A549 (cell line): ENCODE data around the gene AR. TPM values are rescaled to one million over a fixed set of nuclear protein-coding genes. Genes with fewer than 3 reads are reported as not detected.

ENCODE experiments used
- ATAC-seq, 2 experiments: fragments of 200-7000 bp in 1 of 2; fragments of >200 bp in 1 of 2; cut with Nextera tagmentation in 1 of 2; cut with Tn5 transposase in 1 of 2; 3 replicates each; pipeline versions ENCODE4 v1.8.0 to v1.9.1; 2018 to 2020; ENCODE audit warnings: mild to moderate bottlenecking in 1 of 2, moderate library complexity in 1 of 2
- CTCF ChIA-PET: fragments of 300-600 bp; sonication (Branson Sonifier 250); formaldehyde crosslinking; extraction: SDS; loops from one replicate; lab custom pipeline; 2021; ENCODE audit warnings: antibody characterized with exemption, inconsistent platforms; lab: Yijun Ruan, JAX
- POLR2A ChIA-PET: fragments of 350-600 bp; formaldehyde crosslinking; extraction: SDS; loops from one replicate; lab custom pipeline; 2021; ENCODE audit warnings: antibody characterized with exemption, inconsistent platforms; lab: Yijun Ruan, JAX
- DNase-seq, 2 experiments: peaks; one replicate each; pipeline versions ENCODE4 v3.0.0 to v3.0.0-alpha.2; 2011 to 2016; ENCODE audit warnings: low read depth in 1 of 2, low spot score in 1 of 2
- FAIRE-seq: peaks from 2 replicates; lab custom pipeline; 2011; peaks lifted over from hg19 to GRCh38; lab: Jason Lieb, UNC
- H3K27ac ChIP-seq, 2 experiments: fragments of >200 bp; sonication (Bioruptor Twin); formaldehyde crosslinking; 3 replicates each; pipeline ENCODE4 v1.5.1; 2016 to 2017
- H3K4me1 ChIP-seq: fragments of >200 bp; sonication (Bioruptor Twin); formaldehyde crosslinking; 3 replicates; pipeline ENCODE4 v1.6.1; 2016
- H3K4me2 ChIP-seq: fragments of >200 bp; sonication (Bioruptor Twin); formaldehyde crosslinking; 3 replicates; pipeline ENCODE4 v1.6.1; 2016
- H3K4me3 ChIP-seq: fragments of >200 bp; sonication (Bioruptor Twin); formaldehyde crosslinking; 3 replicates; pipeline ENCODE4 v1.5.1; 2016
- H3K9me3 ChIP-seq: fragments of >200 bp; sonication (Bioruptor Twin); formaldehyde crosslinking; 3 replicates; pipeline ENCODE4 v1.6.1; 2016
- BHLHE40 ChIP-seq: IDR thresholded peaks from 2 replicates; pipeline ENCODE4 v1.6.1; 2012; ENCODE audit warnings: low read depth, low read length, inconsistent platforms
- CBX2 ChIP-seq: fragments of 200-600 bp; sonication (generic); IDR thresholded peaks from 2 replicates; pipeline ENCODE4 v1.6.1; 2016; ENCODE audit warnings: low read depth, mild to moderate bottlenecking, borderline replicate concordance
- CEBPB ChIP-seq, 2 experiments: fragments of >200 bp in 1 of 2; sonication (Bioruptor Twin) in 1 of 2; formaldehyde crosslinking in 1 of 2; IDR thresholded peaks; 2 replicates each; pipeline ENCODE4 v1.6.1; 2012 to 2016
- CHD4 ChIP-seq: fragments of 200-600 bp; sonication (generic); IDR thresholded peaks from 2 replicates; pipeline ENCODE4 v1.6.1; 2016; ENCODE audit warnings: antibody characterized with exemption, mild to moderate bottlenecking, borderline replicate concordance
- EHMT2 ChIP-seq: fragments of 200-600 bp; sonication (generic); IDR thresholded peaks from 2 replicates; pipeline ENCODE4 v1.6.1; 2016; ENCODE audit warnings: antibody characterized with exemption, low read depth, mild to moderate bottlenecking, moderate library complexity
- ESRRA ChIP-seq: fragments of 150-350 bp; IDR thresholded peaks from 2 replicates; pipeline ENCODE4 v1.6.1; 2014; ENCODE audit warnings: mild to moderate bottlenecking, low read length, borderline replicate concordance
- FOSB ChIP-seq: fragments of 250-450 bp; sonication (Bioruptor Pico); IDR thresholded peaks from 2 replicates; pipeline ENCODE4 v1.5.0; 2020; ENCODE audit warnings: mild to moderate bottlenecking, moderate library complexity
- GATA3 ChIP-seq: IDR thresholded peaks from 2 replicates; pipeline ENCODE4 v1.6.1; 2012; ENCODE audit warnings: borderline replicate concordance
- HDAC2 ChIP-seq: fragments of 200-600 bp; sonication (generic); IDR thresholded peaks from 2 replicates; pipeline ENCODE4 v1.6.1; 2016
- HEYL ChIP-seq: fragments of 250-450 bp; sonication (Bioruptor Pico); IDR thresholded peaks from 2 replicates; pipeline ENCODE4 v1.8.0; 2021; ENCODE audit warnings: mild to moderate bottlenecking, moderate library complexity
- HOXA7 ChIP-seq: fragments of 250-450 bp; sonication (Bioruptor Pico); IDR thresholded peaks from 2 replicates; pipeline ENCODE4 v1.5.0; 2020; ENCODE audit warnings: mild to moderate bottlenecking, moderate library complexity
- HOXB13 ChIP-seq: fragments of 250-450 bp; sonication (Bioruptor Pico); IDR thresholded peaks from 2 replicates; pipeline ENCODE4 v1.5.0; 2020; ENCODE audit warnings: low read depth, mild to moderate bottlenecking, moderate library complexity
- JUN ChIP-seq, 2 experiments: fragments of >200 bp; sonication (Bioruptor Twin); formaldehyde crosslinking; IDR thresholded peaks; 2 replicates in 1 of 2; 3 replicates in 1 of 2; pipeline ENCODE4 v1.6.1; 2016 to 2017
- JUNB ChIP-seq: fragments of >200 bp; sonication (Bioruptor Twin); formaldehyde crosslinking; IDR thresholded peaks from 2 replicates; pipeline ENCODE4 v1.6.1; 2016
- KDM5A ChIP-seq: fragments of 200-600 bp; sonication (generic); IDR thresholded peaks from 2 replicates; pipeline ENCODE4 v1.6.1; 2016; ENCODE audit warnings: antibody characterized with exemption, mild to moderate bottlenecking
- MAFK ChIP-seq: fragments of 450-650 bp; IDR thresholded peaks from 2 replicates; pipeline ENCODE4 v1.6.1; 2014; ENCODE audit not compliant: partially characterized antibody
- NFE2L2 ChIP-seq: fragments of 150-350 bp; conservative IDR thresholded peaks from 2 replicates; pipeline ENCODE4 v1.6.1; 2014; ENCODE audit warnings: low read length
- NPAS2 ChIP-seq: fragments of 250-450 bp; sonication (Bioruptor Pico); IDR thresholded peaks from 2 replicates; pipeline ENCODE4 v1.8.0; 2022; ENCODE audit warnings: mild to moderate bottlenecking, moderate library complexity, borderline replicate concordance
- NR3C1 ChIP-seq: fragments of >200 bp; sonication (Bioruptor Twin); formaldehyde crosslinking; IDR thresholded peaks from 3 replicates; pipeline ENCODE4 v1.6.1; 2017
- PBX3 ChIP-seq: IDR thresholded peaks from 2 replicates; pipeline ENCODE4 v1.6.1; 2012
- POLR2A ChIP-seq: IDR thresholded peaks from 2 replicates; pipeline ENCODE4 v1.6.1; 2012; ENCODE audit warnings: mild to moderate bottlenecking, low read length
- POLR2AphosphoS2 ChIP-seq: conservative IDR thresholded peaks from 2 replicates; pipeline ENCODE4 v1.6.1; 2012; ENCODE audit warnings: low read length, improper control_type of control experiment, inconsistent platforms
- RAD21 ChIP-seq, 2 experiments: fragments of >200 bp in 1 of 2; sonication (Bioruptor Twin) in 1 of 2; formaldehyde crosslinking in 1 of 2; IDR thresholded peaks in 1 of 2; conservative IDR thresholded peaks in 1 of 2; 2 replicates in 1 of 2; 3 replicates in 1 of 2; pipeline ENCODE4 v1.6.1; 2012 to 2018; ENCODE audit warnings: inconsistent platforms in 1 of 2
- RARB ChIP-seq: fragments of 250-450 bp; sonication (Bioruptor Pico); IDR thresholded peaks from 2 replicates; pipeline ENCODE4 v1.8.0; 2021; ENCODE audit warnings: mild to moderate bottlenecking, moderate library complexity
- RCOR1 ChIP-seq: fragments of 150-350 bp; IDR thresholded peaks from 2 replicates; pipeline ENCODE4 v1.6.1; 2014; ENCODE audit warnings: antibody characterized with exemption, low read length, low read depth
- RNF2 ChIP-seq: fragments of 200-600 bp; sonication (generic); IDR thresholded peaks from 2 replicates; pipeline ENCODE4 v1.6.1; 2016; ENCODE audit warnings: low read depth, mild to moderate bottlenecking, antibody characterized with exemption, moderate library complexity, borderline replicate concordance
- SMC3 ChIP-seq: fragments of >200 bp; sonication (Bioruptor Twin); formaldehyde crosslinking; IDR thresholded peaks from 3 replicates; pipeline ENCODE4 v1.6.1; 2018; ENCODE audit warnings: inconsistent platforms
- SREBF2 ChIP-seq: fragments of 450-650 bp; IDR thresholded peaks from 2 replicates; pipeline ENCODE4 v1.6.1; 2014; ENCODE audit warnings: mild to moderate bottlenecking, moderate library complexity
- TP53 ChIP-seq: fragments of 250-450 bp; sonication (Bioruptor Pico); IDR thresholded peaks from 2 replicates; pipeline ENCODE4 v1.5.0; 2021; ENCODE audit warnings: mild to moderate bottlenecking, moderate library complexity
- ZC3H11A ChIP-seq: fragments of 450-650 bp; IDR thresholded peaks from 2 replicates; pipeline ENCODE4 v1.6.1; 2014; ENCODE audit warnings: antibody characterized with exemption, mild to moderate bottlenecking
- ZFP36 ChIP-seq: fragments of 450-650 bp; IDR thresholded peaks from 2 replicates; pipeline ENCODE4 v1.6.1; 2014; ENCODE audit warnings: borderline replicate concordance; ENCODE audit not compliant: partially characterized antibody
- ZSCAN20 ChIP-seq: fragments of 250-450 bp; sonication (Bioruptor Pico); IDR thresholded peaks from 2 replicates; pipeline ENCODE4 v1.8.0; 2022; ENCODE audit warnings: mild to moderate bottlenecking, moderate library complexity
- WGBS: methylation state at CpG from one replicate; pipeline ENCODE4 v1.1.6; 2017; ENCODE audit errors: missing lambda C conversion rate; 5-methylcytosine and 5-hydroxymethylcytosine counted together
- polyA plus RNA-seq, 4 experiments: library from polyadenylated mRNA; depleted of rRNA in 3 of 4; stranded (reverse); fragments of >200 nt; fragmentation: RNase III in 1 of 4; extraction: RNeasy Plus Mini Kit Qiagen cat#74134 plus additional on column Dnase treatment in 1 of 4; gene quantifications; 2 replicates in 3 of 4; 3 replicates in 1 of 4; pipeline ENCODE4 v1.2.3, GENCODE V29; 2011 to 2017
- TF ChIP-seq, protein P1 (sequence below): fragments of 250-450 bp; sonication (Bioruptor Pico); IDR thresholded peaks from 2 replicates; pipeline ENCODE4 v1.5.0; 2020; ENCODE audit warnings: low read depth, mild to moderate bottlenecking, moderate library complexity
- TF ChIP-seq, protein P2 (sequence below): fragments of 150-350 bp; IDR thresholded peaks from 2 replicates; pipeline ENCODE4 v1.6.1; 2014; ENCODE audit warnings: low read depth, mild to moderate bottlenecking, low read length

The AR gene
- polyA plus RNA-seq, 2 of the 4 experiments (the other 2 are of a cell fraction): 2.2 to 8.7 TPM

- FAIRE-seq: no peak
- no peak for DNase-seq
- peak overlapping the region in 1 of 2 experiments; percentile 69; a peak in 3 of 6 replicates for H3K27ac ChIP-seq
- H3K4me2 ChIP-seq: 0 out of 3 replicates have a peak overlapping the region, but pooled peaks have one; percentile 3
- POLR2A ChIA-PET: no interaction called here
- no peak for TF ChIP-seq PBX3
- TF ChIP-seq MAFK: peak; percentile 31
- peaks cover 19% of the 10 kb centered on the region; the same call in 2 of the 3 replicates for H3K4me1 ChIP-seq
- H3K4me3 ChIP-seq: no peak overlapping the region
- H3K9me3 ChIP-seq: no peaks in the 10 kb centered on the region
- ATAC-seq: no peak
- CTCF ChIA-PET: no interaction called here
Measured at GRCh38 chrX:67692246-67692645, 148.4 kb downstream of the AR start.

DNA sequence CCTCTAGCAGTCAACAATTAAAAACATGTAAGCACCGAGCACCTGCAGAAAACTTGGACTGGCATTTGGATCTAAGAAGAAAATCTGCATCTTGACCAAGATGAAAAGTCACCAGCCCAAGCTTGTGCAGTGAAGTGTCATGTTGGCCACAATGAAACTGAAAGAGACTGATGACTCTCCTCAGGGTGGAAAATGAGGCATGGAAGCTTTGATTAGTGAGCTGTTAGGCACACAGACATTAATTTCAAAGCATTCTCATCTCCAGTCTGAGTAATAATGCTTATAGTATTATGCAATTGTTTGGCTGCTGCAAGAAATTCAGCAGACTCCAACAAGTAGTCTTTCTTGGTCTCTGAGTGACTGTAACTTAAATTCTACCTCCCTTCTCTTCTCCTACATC is 150.1 kb downstream of the AR start:
- H3K27ac ChIP-seq: no peak overlapping the region
- FAIRE-seq: no peak
- ChIA-PET POLR2A (no interaction called here), CTCF (no interaction called here)
- no peaks in the 10 kb centered on the region for H3K9me3 ChIP-seq
- TF ChIP-seq JUNB (no peak), KDM5A (no peak), SREBF2 (no peak), HOXB13 (CRISPR knock-in tag) (no peak), NPAS2 (CRISPR knock-in tag) (no peak), BHLHE40 (no peak), POLR2AphosphoS2 (no peak), RARB (CRISPR knock-in tag) (no peak), GATA3 (no peak), ZSCAN20 (no peak)
- TF ChIP-seq, protein P1, sequence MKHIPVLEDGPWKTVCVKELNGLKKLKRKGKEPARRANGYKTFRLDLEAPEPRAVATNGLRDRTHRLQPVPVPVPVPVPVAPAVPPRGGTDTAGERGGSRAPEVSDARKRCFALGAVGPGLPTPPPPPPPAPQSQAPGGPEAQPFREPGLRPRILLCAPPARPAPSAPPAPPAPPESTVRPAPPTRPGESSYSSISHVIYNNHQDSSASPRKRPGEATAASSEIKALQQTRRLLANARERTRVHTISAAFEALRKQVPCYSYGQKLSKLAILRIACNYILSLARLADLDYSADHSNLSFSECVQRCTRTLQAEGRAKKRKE: no peak
- H3K4me3 ChIP-seq: no peak overlapping the region
- ATAC-seq: no peak
- no peak overlapping the region for H3K4me2 ChIP-seq
- peaks cover 30% of the 10 kb centered on the region for H3K4me1 ChIP-seq
- no peak for DNase-seq
- 22% methylated on average over 1 of the region's 1 CpG for WGBS

DNA sequence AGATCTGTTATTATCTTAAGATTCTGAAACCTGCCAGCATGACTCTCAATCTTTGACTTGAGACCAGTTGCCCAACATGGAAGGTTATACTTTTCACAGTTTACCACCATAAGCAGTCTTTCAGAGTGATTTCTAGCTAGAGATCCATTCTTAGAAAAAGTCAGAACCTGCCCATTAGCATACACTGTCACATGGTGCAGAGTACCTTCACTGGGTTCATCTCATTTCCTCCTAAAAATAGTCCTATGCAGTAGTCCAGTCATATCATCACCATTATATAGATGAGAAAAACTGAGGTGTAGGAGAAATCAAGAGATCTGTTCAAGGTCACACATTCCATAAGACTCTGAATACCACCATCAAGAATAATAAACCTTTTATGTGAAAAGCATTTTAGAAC is 153.6 kb downstream of the AR start:
- no peak for ATAC-seq
- no peak for DNase-seq
- FAIRE-seq: no peak
- ChIA-PET POLR2A (no interaction called here), CTCF (no interaction called here)
- no peak for TF ChIP-seq TP53 (CRISPR knock-in tag)
- TF ChIP-seq CEBPB (IDR thresholded peaks at IDR 0.05): no peak
- TF ChIP-seq RNF2: no peak
- TF ChIP-seq ZSCAN20: no peak
- no peak for TF ChIP-seq JUN (IDR thresholded peaks at IDR 0.05)
- no peak for TF ChIP-seq RAD21 (conservative IDR thresholded peaks at IDR 0.05 in 1 of 2, IDR thresholded peaks at IDR 0.05 in 1 of 2)
- no peak for TF ChIP-seq POLR2A
- no peak for TF ChIP-seq ESRRA
- TF ChIP-seq NR3C1: no peak
- no peaks in the 10 kb centered on the region for H3K9me3 ChIP-seq
- peaks cover 24% of the 10 kb centered on the region for H3K4me1 ChIP-seq
- no peak overlapping the region for H3K4me2 ChIP-seq
- H3K4me3 ChIP-seq: no peak overlapping the region
- no peak overlapping the region for H3K27ac ChIP-seq

DNA sequence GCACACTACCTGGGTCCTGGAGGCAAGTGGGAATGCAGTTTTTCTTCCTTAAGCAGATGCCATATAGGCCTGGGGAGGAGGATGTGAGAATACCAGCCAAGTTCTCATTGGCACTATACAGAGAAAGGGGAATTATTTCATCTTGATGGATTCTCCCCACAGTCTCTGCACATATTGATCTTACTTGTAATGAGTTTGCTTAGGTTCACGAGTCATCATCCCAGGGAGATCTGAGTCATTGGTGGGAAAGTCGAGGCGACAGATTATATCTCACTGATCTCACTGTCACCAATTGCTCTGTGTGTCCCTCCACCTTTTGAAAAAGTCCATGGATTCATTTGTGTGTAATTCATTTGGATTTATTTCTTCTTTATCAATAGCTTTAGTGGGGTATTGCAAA is 156.8 kb downstream of the AR start:
- ChIA-PET CTCF (interaction anchor here (0.7 kb wide), 1 partner anchor 15 kb away, joined by 3 read pairs; no protein-coding TSS in a partner anchor), POLR2A (no interaction called here)
- FAIRE-seq (no peak), DNase-seq (no peak), ATAC-seq (no peak)
- H3K9me3 ChIP-seq: no peaks in the 10 kb centered on the region
- peaks cover 10% of the 10 kb centered on the region; the same call in 2 of the 3 replicates for H3K4me1 ChIP-seq
- WGBS: 12% methylated on average over 3 of the region's 3 CpGs
- no peak overlapping the region for H3K4me2 ChIP-seq
- no peak overlapping the region for H3K27ac ChIP-seq
- no peak overlapping the region for H3K4me3 ChIP-seq
- TF ChIP-seq CHD4: no peak
- no peak for TF ChIP-seq HDAC2
- no peak for TF ChIP-seq ZC3H11A
- no peak for TF ChIP-seq HOXA7 (CRISPR knock-in tag)
- TF ChIP-seq RCOR1: no peak
- no peak for TF ChIP-seq SREBF2
- TF ChIP-seq BHLHE40: no peak
- no peak for TF ChIP-seq SMC3
- TF ChIP-seq CBX2: no peak
- TF ChIP-seq FOSB (CRISPR knock-in tag): no peak
- TF ChIP-seq NFE2L2: no peak
- TF ChIP-seq KDM5A: no peak
- TF ChIP-seq, protein P2, sequence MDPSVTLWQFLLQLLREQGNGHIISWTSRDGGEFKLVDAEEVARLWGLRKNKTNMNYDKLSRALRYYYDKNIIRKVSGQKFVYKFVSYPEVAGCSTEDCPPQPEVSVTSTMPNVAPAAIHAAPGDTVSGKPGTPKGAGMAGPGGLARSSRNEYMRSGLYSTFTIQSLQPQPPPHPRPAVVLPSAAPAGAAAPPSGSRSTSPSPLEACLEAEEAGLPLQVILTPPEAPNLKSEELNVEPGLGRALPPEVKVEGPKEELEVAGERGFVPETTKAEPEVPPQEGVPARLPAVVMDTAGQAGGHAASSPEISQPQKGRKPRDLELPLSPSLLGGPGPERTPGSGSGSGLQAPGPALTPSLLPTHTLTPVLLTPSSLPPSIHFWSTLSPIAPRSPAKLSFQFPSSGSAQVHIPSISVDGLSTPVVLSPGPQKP: no peak
- no peak for TF ChIP-seq RNF2
- TF ChIP-seq HEYL (CRISPR knock-in tag): no peak
- TF ChIP-seq EHMT2: no peak
- TF ChIP-seq ZFP36: no peak
- no peak for TF ChIP-seq NPAS2 (CRISPR knock-in tag)
- no peak for TF ChIP-seq ZSCAN20
